HepG2 (cell line): Measurements from ENCODE around the gene SLTM. TPM values are rescaled to one million over a fixed set of nuclear protein-coding genes. Genes with fewer than 3 reads are reported as not detected.

ENCODE experiments used
- CBX5 ChIP-seq: sonication (generic); formaldehyde crosslinking; IDR thresholded peaks from 2 replicates; pipeline ENCODE4 v1.4.0; 2020; ENCODE audit warnings: missing genetic modification reagents, borderline replicate concordance
- ESRRA ChIP-seq: sonication (generic); formaldehyde crosslinking; IDR thresholded peaks from 2 replicates; pipeline ENCODE4 v1.5.1; 2020; ENCODE audit warnings: mild to moderate bottlenecking, low read depth, missing genetic modification reagents
- MAFK ChIP-seq, 2 experiments: IDR thresholded peaks in 1 of 2; conservative IDR thresholded peaks in 1 of 2; 2 replicates each; pipeline ENCODE4 v1.6.1; 2011; ENCODE audit warnings: improper control_type of control experiment in 2 of 2, low read length in 2 of 2
- MYC ChIP-seq: sonication (generic); formaldehyde crosslinking; IDR thresholded peaks from 2 replicates; pipeline ENCODE4 v1.9.0; 2021; ENCODE audit warnings: missing genetic modification reagents, borderline replicate concordance
- NFE2L1 ChIP-seq: sonication (generic); formaldehyde crosslinking; IDR thresholded peaks from 2 replicates; pipeline ENCODE4 v1.4.0; 2020; ENCODE audit warnings: missing genetic modification reagents, mild to moderate bottlenecking, borderline replicate concordance
- PHF20 ChIP-seq: sonication (generic); formaldehyde crosslinking; IDR thresholded peaks from 2 replicates; pipeline ENCODE4 v1.5.0; 2020; ENCODE audit warnings: mild to moderate bottlenecking, missing genetic modification reagents
- RARA ChIP-seq: IDR thresholded peaks from 2 replicates; pipeline ENCODE4 v1.6.1; 2016; ENCODE audit warnings: missing genetic modification reagents, missing compliant biosample characterization
- RORA ChIP-seq: sonication (generic); formaldehyde crosslinking; IDR thresholded peaks from 2 replicates; pipeline ENCODE4 v1.5.0; 2020; ENCODE audit warnings: mild to moderate bottlenecking, missing genetic modification reagents, moderate library complexity
- YEATS4 ChIP-seq: sonication (generic); formaldehyde crosslinking; IDR thresholded peaks from 2 replicates; pipeline ENCODE4 v1.4.0; 2020; ENCODE audit warnings: missing genetic modification reagents, borderline replicate concordance
- ZBTB21 ChIP-seq: sonication (generic); formaldehyde crosslinking; IDR thresholded peaks from 2 replicates; pipeline ENCODE4 v1.4.0; 2020; ENCODE audit warnings: missing genetic modification reagents
- ZC3H4 ChIP-seq: sonication (generic); formaldehyde crosslinking; IDR thresholded peaks from 2 replicates; pipeline ENCODE4 v1.4.0; 2020; ENCODE audit warnings: missing genetic modification reagents, borderline replicate concordance
- ZFP62 ChIP-seq: sonication (generic); formaldehyde crosslinking; IDR thresholded peaks from 2 replicates; pipeline ENCODE4 v1.4.0; 2020; ENCODE audit warnings: missing genetic modification reagents
- ZNF275 ChIP-seq: sonication (generic); formaldehyde crosslinking; IDR thresholded peaks from 2 replicates; pipeline ENCODE4 v1.8.0; 2022; ENCODE audit warnings: missing genetic modification reagents, mild to moderate bottlenecking, inconsistent platforms, borderline replicate concordance
- ZNF441 ChIP-seq: sonication (generic); formaldehyde crosslinking; IDR thresholded peaks from 2 replicates; pipeline ENCODE4 v1.7.0; 2021; ENCODE audit warnings: missing genetic modification reagents, borderline replicate concordance
- ZNF615 ChIP-seq: sonication (generic); formaldehyde crosslinking; IDR thresholded peaks from 2 replicates; pipeline ENCODE4 v1.5.0; 2020; ENCODE audit warnings: mild to moderate bottlenecking, missing genetic modification reagents, borderline replicate concordance
- ZNF83 ChIP-seq: sonication (generic); formaldehyde crosslinking; IDR thresholded peaks from 2 replicates; pipeline ENCODE4 v1.4.0; 2020; ENCODE audit warnings: missing genetic modification reagents, mild to moderate bottlenecking, borderline replicate concordance
- ZNF841 ChIP-seq: sonication (generic); formaldehyde crosslinking; IDR thresholded peaks from 2 replicates; pipeline ENCODE4 v1.8.1; 2023; ENCODE audit warnings: missing genetic modification reagents, borderline replicate concordance
- ZNF883 ChIP-seq: sonication (generic); formaldehyde crosslinking; IDR thresholded peaks from 2 replicates; pipeline ENCODE4 v1.5.1; 2020; ENCODE audit warnings: mild to moderate bottlenecking, missing genetic modification reagents; ENCODE audit errors: not compliant biosample characterization
- ZZZ3 ChIP-seq: sonication (generic); formaldehyde crosslinking; IDR thresholded peaks from 2 replicates; pipeline ENCODE4 v1.4.0; 2020; ENCODE audit warnings: missing genetic modification reagents, mild to moderate bottlenecking, borderline replicate concordance
- polyA plus RNA-seq, 8 experiments: library from polyadenylated mRNA; depleted of rRNA in 3 of 8; stranded (reverse) in 7 of 8; unstranded in 1 of 8; fragments of >200 nt; fragmentation: Illumina TruSeq in 4 of 8; extraction: Trizol in 4 of 8; gene quantifications; 2 replicates each; pipeline versions ENCODE4 v1.2.1 to v1.2.3, GENCODE V29; 2011 to 2016; ENCODE audit warnings: low read depth in 4 of 8, missing spikeins in 1 of 8, mixed read lengths in 1 of 8; ENCODE audit not compliant: insufficient read depth in 1 of 8
- total RNA-seq, 5 experiments: library from RNA; depleted of rRNA; stranded (reverse); fragments of >200 nt; fragmentation: Illumina TruSeq; extraction: Trizol; gene quantifications; 2 replicates each; pipeline ENCODE4 v1.2.3, GENCODE V29; 2016; ENCODE audit warnings: low read depth in 1 of 5
- TF ChIP-seq, protein P1 (sequence below): sonication (generic); formaldehyde crosslinking; IDR thresholded peaks from 2 replicates; pipeline ENCODE4 v1.4.0; 2020; ENCODE audit warnings: missing genetic modification reagents
- TF ChIP-seq, protein P2 (sequence below): sonication (generic); formaldehyde crosslinking; IDR thresholded peaks from 2 replicates; pipeline ENCODE4 v1.4.0; 2020; ENCODE audit warnings: mild to moderate bottlenecking, missing genetic modification reagents
- TF ChIP-seq, protein P3 (sequence below): sonication (generic); formaldehyde crosslinking; IDR thresholded peaks from 2 replicates; pipeline ENCODE4 v1.4.0; 2020; ENCODE audit warnings: missing genetic modification reagents, low read depth, mild to moderate bottlenecking, borderline replicate concordance
- TF ChIP-seq, protein P4 (sequence below): IDR thresholded peaks from 2 replicates; pipeline ENCODE4 v1.6.1; 2018; ENCODE audit warnings: missing genetic modification reagents, mild to moderate bottlenecking, missing compliant biosample characterization
- TF ChIP-seq, protein P5 (sequence below): sonication (generic); formaldehyde crosslinking; IDR thresholded peaks from 2 replicates; pipeline ENCODE4 v1.5.0; 2020; ENCODE audit warnings: missing genetic modification reagents

SLTM gene
- total and polyA plus RNA-seq, 2 of the 13 experiments (the other 11 are each of a cell fraction or from before 2014, with no cell fraction given) = 22.0 to 64.2 TPM

DNA sequence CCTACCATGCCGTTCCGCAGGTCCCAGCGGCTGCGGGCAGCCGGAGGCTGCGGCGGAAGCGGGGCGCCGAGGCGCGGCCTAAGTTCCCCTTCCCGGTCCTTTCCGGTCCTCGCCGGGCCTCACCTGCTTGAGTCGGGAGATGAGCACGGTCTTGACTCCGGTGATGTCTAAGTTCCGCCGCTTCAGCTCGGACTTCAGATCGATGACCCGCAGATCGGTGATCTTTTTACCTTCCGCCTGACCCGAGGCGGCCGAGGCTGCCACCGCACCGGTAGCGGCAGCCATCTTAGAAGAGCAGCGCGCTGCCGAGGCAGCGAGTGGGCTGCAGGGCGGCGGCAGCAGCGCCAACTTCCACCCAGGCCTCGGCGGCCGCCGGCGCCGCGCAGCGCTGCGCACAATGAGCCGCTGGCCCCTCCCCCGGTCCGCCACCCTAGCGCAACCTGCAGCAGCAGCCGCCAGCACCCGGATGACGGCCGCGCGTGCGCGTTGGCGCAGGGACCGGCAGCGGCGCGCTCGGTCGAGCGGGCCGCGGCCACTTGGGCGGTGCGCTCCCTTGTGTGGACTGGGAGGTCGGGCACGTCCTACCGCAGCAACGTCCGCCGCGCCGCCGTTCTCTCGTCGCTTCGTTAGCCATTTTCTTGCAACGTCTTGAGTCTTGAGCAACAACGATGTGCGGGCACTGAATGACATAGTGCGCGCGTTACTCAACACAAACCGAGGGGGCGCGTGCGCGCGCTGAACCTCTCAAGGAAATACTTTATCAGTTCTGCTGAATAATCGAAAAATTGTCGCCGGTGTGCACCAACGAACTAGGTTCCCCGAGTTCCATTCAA, at the start of gene SLTM (continued):
- TF ChIP-seq ZNF275 (CRISPR knock-in tag) (no peak), RARA (0 out of 2 replicates have a peak, but pooled peaks have one; percentile 5), MYC (CRISPR knock-in tag) (peak; percentile 81), ZC3H4 (CRISPR knock-in tag) (no peak), ESRRA (CRISPR knock-in tag) (no peak), CBX5 (CRISPR knock-in tag) (no peak; the same call in none of the 2 replicates), MAFK (conservative IDR thresholded peaks at IDR 0.05 in 1 of 2, IDR thresholded peaks at IDR 0.05 in 1 of 2; ENCODE audit: low read length in 2 of 2) (peak; percentile 90 to 97), ZNF883 (CRISPR knock-in tag) (peak; percentile 65), YEATS4 (CRISPR knock-in tag) (peak; percentile 98), ZNF83 (CRISPR knock-in tag) (peak; percentile 49; the same call in 1 of the 2 replicates), ZZZ3 (CRISPR knock-in tag) (no peak), RORA (no peak), PHF20 (CRISPR knock-in tag) (no peak; the same call in 1 of the 2 replicates), ZNF615 (CRISPR knock-in tag) (no peak), ZNF841 (CRISPR knock-in tag) (peak; percentile 66; the same call in 1 of the 2 replicates), NFE2L1 (CRISPR knock-in tag) (no peak), ZBTB21 (no peak), ZNF441 (CRISPR knock-in tag) (peak; percentile 32; the same call in 1 of the 2 replicates), ZFP62 (CRISPR knock-in tag) (no peak)
- TF ChIP-seq, protein P1, sequence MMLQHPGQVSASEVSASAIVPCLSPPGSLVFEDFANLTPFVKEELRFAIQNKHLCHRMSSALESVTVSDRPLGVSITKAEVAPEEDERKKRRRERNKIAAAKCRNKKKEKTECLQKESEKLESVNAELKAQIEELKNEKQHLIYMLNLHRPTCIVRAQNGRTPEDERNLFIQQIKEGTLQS = no peak
- TF ChIP-seq, protein P2, sequence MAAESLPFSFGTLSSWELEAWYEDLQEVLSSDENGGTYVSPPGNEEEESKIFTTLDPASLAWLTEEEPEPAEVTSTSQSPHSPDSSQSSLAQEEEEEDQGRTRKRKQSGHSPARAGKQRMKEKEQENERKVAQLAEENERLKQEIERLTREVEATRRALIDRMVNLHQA (CRISPR knock-in tag) = no peak
- TF ChIP-seq, protein P3, sequence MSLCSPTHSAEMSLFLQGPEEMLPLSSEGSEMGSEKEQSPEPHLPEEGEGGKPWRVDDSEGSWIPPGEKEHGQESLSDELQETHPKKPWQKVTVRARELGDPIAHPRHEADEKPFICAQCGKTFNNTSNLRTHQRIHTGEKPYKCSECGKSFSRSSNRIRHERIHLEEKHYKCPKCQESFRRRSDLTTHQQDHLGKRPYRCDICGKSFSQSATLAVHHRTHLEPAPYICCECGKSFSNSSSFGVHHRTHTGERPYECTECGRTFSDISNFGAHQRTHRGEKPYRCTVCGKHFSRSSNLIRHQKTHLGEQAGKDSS (CRISPR knock-in tag) = peak; percentile 66; the same call in 1 of the 2 replicates
- TF ChIP-seq, protein P4, sequence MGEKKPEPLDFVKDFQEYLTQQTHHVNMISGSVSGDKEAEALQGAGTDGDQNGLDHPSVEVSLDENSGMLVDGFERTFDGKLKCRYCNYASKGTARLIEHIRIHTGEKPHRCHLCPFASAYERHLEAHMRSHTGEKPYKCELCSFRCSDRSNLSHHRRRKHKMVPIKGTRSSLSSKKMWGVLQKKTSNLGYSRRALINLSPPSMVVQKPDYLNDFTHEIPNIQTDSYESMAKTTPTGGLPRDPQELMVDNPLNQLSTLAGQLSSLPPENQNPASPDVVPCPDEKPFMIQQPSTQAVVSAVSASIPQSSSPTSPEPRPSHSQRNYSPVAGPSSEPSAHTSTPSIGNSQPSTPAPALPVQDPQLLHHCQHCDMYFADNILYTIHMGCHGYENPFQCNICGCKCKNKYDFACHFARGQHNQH (CRISPR knock-in tag) = peak; percentile 46; the same call in 1 of the 2 replicates
- TF ChIP-seq, protein P5, sequence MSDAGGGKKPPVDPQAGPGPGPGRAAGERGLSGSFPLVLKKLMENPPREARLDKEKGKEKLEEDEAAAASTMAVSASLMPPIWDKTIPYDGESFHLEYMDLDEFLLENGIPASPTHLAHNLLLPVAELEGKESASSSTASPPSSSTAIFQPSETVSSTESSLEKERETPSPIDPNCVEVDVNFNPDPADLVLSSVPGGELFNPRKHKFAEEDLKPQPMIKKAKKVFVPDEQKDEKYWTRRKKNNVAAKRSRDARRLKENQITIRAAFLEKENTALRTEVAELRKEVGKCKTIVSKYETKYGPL = 0 out of 2 replicates have a peak, but pooled peaks have one; percentile 32
